D721Med (cell line): ENCODE measurements around the gene EDA2R.

Experiments used
- DNase-seq: peaks from one replicate; pipeline ENCODE4 v3.0.0; 2011; ENCODE audit warnings: low spot score; ENCODE audit not compliant: insufficient read length
- FAIRE-seq: peaks from 2 replicates; lab custom pipeline; 2011; peaks lifted over from hg19 to GRCh38; lab: Jason Lieb, UNC
- CTCF ChIP-seq: IDR thresholded peaks from 2 replicates; pipeline ENCODE4 v1.5.1; 2012; ENCODE audit warnings: mild to moderate bottlenecking, control low read depth; ENCODE audit not compliant: insufficient read depth; ENCODE audit errors: missing control alignments

Gene EDA2R

GRCh38 chrX:66632473-66632872, 6.4 kb downstream of the EDA2R start:
- FAIRE-seq: no peak
- no peak for DNase-seq
- no peak for TF ChIP-seq CTCF

GRCh38 chrX:66625525-66625924, 13.4 kb downstream of the EDA2R start:
- DNase-seq (no peak), FAIRE-seq (no peak)
- no peak for TF ChIP-seq CTCF

- DNase-seq: no peak
- no peak for FAIRE-seq
- TF ChIP-seq CTCF: no peak
Observed at GRCh38 chrX:66622209-66622608, 16.7 kb downstream of the EDA2R start.

GRCh38 chrX:66616944-66617343, 21.9 kb downstream of the EDA2R start:
- TF ChIP-seq CTCF: no peak
- FAIRE-seq: no peak
- DNase-seq: no peak

- FAIRE-seq (no peak), DNase-seq (no peak)
- TF ChIP-seq CTCF: no peak
Observed at GRCh38 chrX:66602381-66602938, 36.4 kb downstream of the EDA2R start.

GRCh38 chrX:66601522-66601921, 37.4 kb downstream of the EDA2R start:
- TF ChIP-seq CTCF: no peak
- DNase-seq (no peak), FAIRE-seq (no peak)

GRCh38 chrX:66579219-66579618, 59.7 kb downstream of the EDA2R start:
- no peak for FAIRE-seq
- TF ChIP-seq CTCF: no peak
- no peak for DNase-seq
